K562 (cell line): ENCODE results near the gene GLT1D1. TPM values are rescaled to one million over a fixed set of nuclear protein-coding genes. Genes with fewer than 3 reads are reported as not detected.

ENCODE experiments used
- ATAC-seq: fragments of 200-7000 bp; cut with Tn5 transposase; 3 replicates; pipeline ENCODE4 v1.9.1; 2020; ENCODE audit warnings: moderate library complexity
- BruUV-seq: library from RNA; stranded (reverse); fragments of 400-500 nt; replicated peaks from 2 replicates; lab custom pipeline; 2021; lab: Mats Ljungman, UMichigan
- CTCF ChIA-PET: fragments of 300-600 bp; formaldehyde crosslinking; extraction: SDS; loops from one replicate; lab custom pipeline; 2021; ENCODE audit warnings: low intra/inter-chr PET ratio; lab: Yijun Ruan, JAX
- POLR2A ChIA-PET: fragments of 300-600, 350-650 bp; sonication (Branson Sonifier 250); formaldehyde crosslinking; extraction: SDS; loops from one replicate; lab custom pipeline; 2021; ENCODE audit warnings: antibody characterized with exemption, inconsistent platforms; lab: Yijun Ruan, JAX
- DNase-seq, 4 experiments: peaks; one replicate each; pipeline versions ENCODE4 v3.0.0 to v3.0.0-alpha.2; 2011 to 2018; ENCODE audit warnings: low spot score in 3 of 4, mixed read lengths in 3 of 4; ENCODE audit errors: extremely low read depth in 1 of 4
- FAIRE-seq: peaks from 2 replicates; lab custom pipeline; 2011; peaks lifted over from hg19 to GRCh38; lab: Jason Lieb, UNC
- H2AFZ ChIP-seq: 2 replicates; pipeline ENCODE4 v1.6.0; 2011; ENCODE audit warnings: low read depth, low read length, control low read depth, inconsistent platforms
- H3K27ac ChIP-seq: fragments of 200-600 bp; 3 replicates; pipeline ENCODE4 v1.8.0; 2011; ENCODE audit warnings: low read depth, mild to moderate bottlenecking, control low read depth, inconsistent platforms, low read length, moderate library complexity, mixed read lengths; ENCODE audit errors: extremely low read depth
- H3K27me3 ChIP-seq, 2 experiments: fragments of 300-600 bp in 1 of 2; 2 replicates in 1 of 2; 3 replicates in 1 of 2; pipeline versions ENCODE4 v1.6.0 to v1.8.0; 2011; ENCODE audit warnings: inconsistent platforms in 2 of 2, low read length in 2 of 2, mild to moderate bottlenecking in 1 of 2, mixed read lengths in 1 of 2, moderate library complexity in 1 of 2; ENCODE audit not compliant: control insufficient read depth in 2 of 2, insufficient read depth in 2 of 2
- H3K36me3 ChIP-seq: fragments of 300-600 bp; 3 replicates; pipeline ENCODE4 v1.8.0; 2011; ENCODE audit warnings: mild to moderate bottlenecking, low read length, inconsistent platforms; ENCODE audit not compliant: control insufficient read depth, insufficient read depth
- H3K4me1 ChIP-seq, 2 experiments: fragments of 200-600 bp in 1 of 2; replicated peaks in 1 of 2; 2 replicates in 1 of 2; 3 replicates in 1 of 2; pipeline versions ENCODE4 v1.5.1 to v1.8.0; 2011; ENCODE audit warnings: inconsistent platforms in 2 of 2, low read length in 2 of 2, mild to moderate bottlenecking in 1 of 2, mixed read lengths in 1 of 2, moderate library complexity in 1 of 2; ENCODE audit not compliant: control insufficient read depth in 2 of 2, insufficient read depth in 2 of 2
- H3K4me2 ChIP-seq: 2 replicates; pipeline ENCODE4 v1.6.1; 2011; ENCODE audit warnings: low read length, control low read depth, inconsistent platforms, mixed read lengths; ENCODE audit not compliant: insufficient read depth
- H3K4me3 ChIP-seq: fragments of 200-600 bp; sonication (generic), shearing (Covaris generic); 2 replicates; pipeline ENCODE4 v1.5.1; 2016; ENCODE audit warnings: control low read depth, inconsistent platforms
- H3K79me2 ChIP-seq: fragments of 200-600 bp; 3 replicates; pipeline ENCODE4 v1.8.0; 2011; ENCODE audit warnings: low read length, inconsistent platforms; ENCODE audit not compliant: control insufficient read depth, insufficient read depth
- H3K9ac ChIP-seq, 2 experiments: 2 replicates each; pipeline versions ENCODE4 v1.6.0 to v1.6.1; 2011; ENCODE audit warnings: low read depth in 2 of 2, low read length in 2 of 2, control low read depth in 1 of 2, inconsistent platforms in 1 of 2, mild to moderate bottlenecking in 1 of 2, mixed read lengths in 1 of 2; ENCODE audit not compliant: insufficient read depth in 1 of 2
- H3K9me1 ChIP-seq: one replicate; pipeline ENCODE4 v1.6.0; 2011; ENCODE audit warnings: inconsistent platforms, mild to moderate bottlenecking, low read length, moderate library complexity; ENCODE audit not compliant: control insufficient read depth, insufficient read depth
- H3K9me3 ChIP-seq: replicated peaks from 2 replicates; pipeline ENCODE4 v1.5.1; 2011; ENCODE audit warnings: low read depth, low read length, inconsistent platforms; ENCODE audit not compliant: control insufficient read depth, insufficient read depth
- H4K20me1 ChIP-seq: replicated peaks from 2 replicates; pipeline ENCODE4 v1.6.1; 2011; ENCODE audit warnings: low read length, inconsistent platforms, mixed read lengths; ENCODE audit not compliant: control insufficient read depth, insufficient read depth
- ADNP ChIP-seq: fragments of 200-800 bp; sonication (Bioruptor generic); IDR thresholded peaks from 2 replicates; pipeline ENCODE4 v1.6.1; 2016; ENCODE audit warnings: missing genetic modification characterization, missing compliant biosample characterization
- ETV6 ChIP-seq, 3 experiments: fragments of 150-350 bp in 1 of 3; sonication (generic) in 1 of 3; formaldehyde crosslinking in 1 of 3; IDR thresholded peaks; 2 replicates each; pipeline versions ENCODE4 v1.6.1 to v1.8.0; 2014 to 2022; ENCODE audit warnings: borderline replicate concordance in 2 of 3, low read depth in 2 of 3, antibody characterized with exemption in 1 of 3, low read length in 1 of 3, mild to moderate bottlenecking in 1 of 3, missing genetic modification reagents in 1 of 3
- FUS ChIP-seq: fragments of 200-400 bp; formaldehyde crosslinking; optimal IDR thresholded peaks from 2 replicates; pipeline ENCODE3; 2017; ENCODE audit warnings: low read depth, low read length
- HDAC1 ChIP-seq, 2 experiments: fragments of 450-650 bp; IDR thresholded peaks; 2 replicates each; pipeline ENCODE4 v1.6.1; 2016 to 2017; ENCODE audit warnings: inconsistent platforms in 1 of 2, mild to moderate bottlenecking in 1 of 2, moderate library complexity in 1 of 2
- ILF3 ChIP-seq: fragments of 450-650 bp; IDR thresholded peaks from 2 replicates; pipeline ENCODE4 v1.6.1; 2018; ENCODE audit warnings: antibody characterized with exemption, mild to moderate bottlenecking, moderate library complexity, borderline replicate concordance
- KLF13 ChIP-seq: fragments of 450-650 bp; IDR thresholded peaks from 2 replicates; pipeline ENCODE4 v1.6.1; 2016; ENCODE audit warnings: missing genetic modification characterization, low read depth, mild to moderate bottlenecking, missing compliant biosample characterization, moderate library complexity, borderline replicate concordance
- SRSF3 ChIP-seq: fragments of 200-400 bp; formaldehyde crosslinking; IDR thresholded peaks from 2 replicates; pipeline ENCODE4 v1.6.1; 2016; ENCODE audit warnings: mild to moderate bottlenecking, low read length, moderate library complexity; ENCODE audit not compliant: insufficient read depth
- TBP ChIP-seq: optimal IDR thresholded peaks from 2 replicates; pipeline ENCODE3; 2011; ENCODE audit warnings: low read depth, low read length, improper control_type of control experiment
- WGBS: fragments of 100-300 bp; shearing (Covaris generic); methylation state at CpG from one replicate; pipeline ENCODE4 v1.1.6; 2016; ENCODE audit warnings: low coverage, mixed read lengths; ENCODE audit not compliant: insufficient coverage; ENCODE audit errors: missing lambda C conversion rate; 5-methylcytosine and 5-hydroxymethylcytosine counted together
- in situ Hi-C: fragments of 300-500 bp; cut with MboI; formaldehyde crosslinking; loops from 4 replicates; pipeline ENCODE4 v1.15.0; 2018; ENCODE audit warnings: inconsistent platforms, mixed read lengths
- intact Hi-C: fragments of 100-400 bp; cut with micrococcal nuclease; formaldehyde crosslinking; loops from 2 replicates; pipeline ENCODE4 v1.14.2; 2022
- polyA plus RNA-seq, 8 experiments: library from polyadenylated mRNA; depleted of rRNA in 4 of 8; stranded (reverse) in 5 of 8; unstranded in 3 of 8; fragments of >200 nt; fragmentation: Nextera tagmentation in 2 of 8; fragmentation: Illumina TruSeq in 1 of 8; extraction: Ambion mirVana in 2 of 8; extraction: Trizol in 1 of 8; gene quantifications; 2 replicates each; pipeline versions ENCODE4 v1.2.1 to v1.2.3, GENCODE V29; 2011 to 2014; ENCODE audit warnings: inconsistent platforms in 1 of 8, missing spikeins in 1 of 8
- total RNA-seq, 7 experiments: library from RNA; depleted of rRNA in 6 of 7; stranded (reverse); fragments of >200 nt in 6 of 7; fragmentation: Illumina TruSeq in 2 of 7; extraction: Trizol in 2 of 7; gene quantifications; 2 replicates each; pipeline versions ENCODE4 v1.2.1 to v1.2.3, GENCODE V29; 2011 to 2021; ENCODE audit warnings: low replicate concordance in 1 of 7
- TF ChIP-seq, protein P1 (sequence below): IDR thresholded peaks from 2 replicates; pipeline ENCODE4 v1.6.1; 2011; ENCODE audit not compliant: insufficient read length; ENCODE audit errors: extremely low read depth

The GLT1D1 gene
- total and polyA plus RNA-seq, 9 of the 15 experiments (the other 6 are each of a cell fraction or from before 2014, with no cell fraction given) = 0.04 TPM; not detected in 8

- Histone ChIP-seq H2AFZ (no peak overlapping the region), H3K27ac (no peak overlapping the region), H3K9ac (no peak overlapping the region), H4K20me1 (no peaks in the 10 kb centered on the region), H3K36me3 (no peaks in the 10 kb centered on the region), H3K4me1 (no peaks in the 10 kb centered on the region), H3K9me1 (no peaks in the 10 kb centered on the region), H3K4me3 (no peak overlapping the region)
- BruUV-seq = no TSS peak
- CTCF ChIA-PET = no interaction called here
- TF ChIP-seq KLF13 (tag) = no peak
- TF ChIP-seq SRSF3 = no peak
- TF ChIP-seq ADNP (tag) = no peak
- TF ChIP-seq, protein P1, sequence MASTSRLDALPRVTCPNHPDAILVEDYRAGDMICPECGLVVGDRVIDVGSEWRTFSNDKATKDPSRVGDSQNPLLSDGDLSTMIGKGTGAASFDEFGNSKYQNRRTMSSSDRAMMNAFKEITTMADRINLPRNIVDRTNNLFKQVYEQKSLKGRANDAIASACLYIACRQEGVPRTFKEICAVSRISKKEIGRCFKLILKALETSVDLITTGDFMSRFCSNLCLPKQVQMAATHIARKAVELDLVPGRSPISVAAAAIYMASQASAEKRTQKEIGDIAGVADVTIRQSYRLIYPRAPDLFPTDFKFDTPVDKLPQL = no peak
- TF ChIP-seq FUS = no peak
- no peak for TF ChIP-seq ETV6 (IDR thresholded peaks at IDR 0.05; ENCODE audit: borderline replicate concordance in 1 of 2, low read depth in 2 of 2, low read length in 1 of 2)
- TF ChIP-seq ETV6 (CRISPR knock-in tag; IDR thresholded peaks at IDR 0.05; ENCODE audit: borderline replicate concordance) = no peak
- no peak for TF ChIP-seq TBP
- no peak for TF ChIP-seq HDAC1 (IDR thresholded peaks at IDR 0.05)
- no peak for TF ChIP-seq ILF3
- TF ChIP-seq, all 486 proteins: peak for 0
- peaks cover 4 to 19% of the 10 kb centered on the region in 2 experiments; a peak in 3 of 5 replicates for H3K27me3 ChIP-seq
- intact Hi-C loops = no loop called here
- no peak for ATAC-seq
- in situ Hi-C loops = no loop called here
- no peak for DNase-seq
- no peak for FAIRE-seq
- H3K9me3 ChIP-seq = no peaks in the 10 kb centered on the region
- no peaks in the 10 kb centered on the region for H3K79me2 ChIP-seq
- POLR2A ChIA-PET = interaction anchor here (0.5 kb wide), 1 partner anchor 931 kb away, joined by 3 read pairs; no protein-coding TSS in a partner anchor
- 4% methylated on average over 4 of the region's 8 CpGs for WGBS
- H3K4me2 ChIP-seq = no peak overlapping the region
Measured at GRCh38 chr12:129005416-129005815, 152.1 kb downstream of the GLT1D1 start.
